COLO668 (cell line): ENCODE data around the gene CUX1.
"Not testable (repeated sequence)": the region's sequence is repeated elsewhere in the genome, so short reads cannot be mapped to it uniquely, and the experiment has no call there.

Experiments
- DNase-seq: peaks from one replicate; lab custom pipeline; 2025; ENCODE audit not compliant: unreplicated experiment; lab: John Stamatoyannopoulos, UW

CUX1 gene

DNA sequence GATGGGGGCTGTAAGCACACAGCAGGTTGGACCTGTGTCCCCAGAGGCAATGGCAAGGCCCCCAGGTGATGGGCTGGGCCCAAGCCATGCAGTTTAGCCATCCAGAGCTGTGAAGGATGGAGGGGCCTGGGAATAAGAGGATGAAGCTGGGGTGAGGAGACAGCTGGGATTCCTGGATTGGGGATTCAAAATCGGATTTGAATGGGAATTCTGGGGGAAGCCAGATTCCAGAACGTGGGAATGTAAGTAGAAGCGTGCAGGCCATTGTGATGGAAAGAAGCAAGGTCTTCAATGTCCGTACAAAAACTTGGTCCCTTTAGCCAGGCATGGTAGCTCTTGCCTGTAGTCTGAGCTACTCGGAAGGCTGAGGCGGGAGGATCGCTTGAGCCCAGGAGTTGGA, 479.1 kb downstream of the CUX1 start:
- no peak for DNase-seq

DNA sequence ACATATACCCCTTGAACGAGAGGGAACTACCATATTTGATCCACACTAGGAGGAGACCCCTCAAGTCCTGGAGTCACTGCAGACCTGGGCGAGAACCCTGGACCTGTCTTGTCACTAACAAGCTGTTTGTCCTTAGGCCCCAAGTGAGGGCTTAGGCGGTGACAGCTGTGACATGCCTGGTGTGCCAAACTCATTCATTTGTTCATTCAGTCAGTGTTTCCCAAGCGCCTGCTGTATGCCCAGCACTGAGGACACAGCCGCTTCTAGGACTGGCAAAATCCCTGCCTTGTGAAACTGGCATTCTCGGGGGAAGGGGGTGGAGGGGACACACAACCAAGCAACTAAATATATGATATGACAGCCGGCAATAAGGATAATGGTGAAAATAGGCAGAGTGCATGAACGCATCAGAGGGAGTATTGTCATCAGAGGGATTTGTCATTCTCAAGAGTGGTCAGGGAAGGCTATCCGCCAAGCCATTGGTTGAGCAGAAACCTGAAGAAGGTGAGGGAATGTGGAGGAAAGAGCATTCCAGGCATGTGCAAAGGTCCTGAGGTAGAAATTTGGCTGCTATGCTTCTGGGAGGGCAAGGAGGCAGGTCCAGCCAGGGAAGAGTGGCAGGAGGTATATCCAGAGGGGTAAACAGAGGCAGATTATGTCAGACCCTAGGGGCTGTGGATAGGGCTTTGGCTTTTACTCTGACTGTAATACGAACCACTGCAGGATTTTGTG, 480.2 kb downstream of the CUX1 start:
- no peak for DNase-seq

DNA sequence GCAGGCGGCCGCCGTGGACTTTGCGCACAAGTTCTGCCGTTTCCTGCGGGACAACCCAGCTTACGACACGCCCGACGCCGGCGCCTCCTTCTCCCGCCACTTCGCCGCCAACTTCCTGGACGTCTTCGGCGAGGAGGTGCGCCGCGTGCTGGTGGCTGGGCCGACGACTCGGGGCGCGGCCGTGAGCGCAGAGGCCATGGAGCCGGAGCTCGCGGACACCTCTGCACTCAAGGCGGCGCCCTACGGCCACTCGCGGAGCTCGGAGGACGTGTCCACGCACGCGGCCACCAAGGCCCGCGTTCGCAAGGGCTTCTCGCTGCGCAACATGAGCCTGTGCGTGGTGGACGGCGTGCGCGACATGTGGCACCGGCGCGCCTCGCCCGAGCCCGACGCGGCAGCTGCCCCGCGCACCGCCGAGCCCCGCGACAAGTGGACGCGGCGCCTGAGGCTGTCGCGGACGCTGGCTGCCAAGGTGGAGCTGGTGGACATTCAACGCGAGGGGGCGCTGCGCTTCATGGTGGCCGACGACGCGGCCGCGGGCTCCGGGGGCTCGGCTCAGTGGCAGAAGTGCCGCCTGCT, 483.3 kb downstream of the CUX1 start:
- no peak for DNase-seq

DNA sequence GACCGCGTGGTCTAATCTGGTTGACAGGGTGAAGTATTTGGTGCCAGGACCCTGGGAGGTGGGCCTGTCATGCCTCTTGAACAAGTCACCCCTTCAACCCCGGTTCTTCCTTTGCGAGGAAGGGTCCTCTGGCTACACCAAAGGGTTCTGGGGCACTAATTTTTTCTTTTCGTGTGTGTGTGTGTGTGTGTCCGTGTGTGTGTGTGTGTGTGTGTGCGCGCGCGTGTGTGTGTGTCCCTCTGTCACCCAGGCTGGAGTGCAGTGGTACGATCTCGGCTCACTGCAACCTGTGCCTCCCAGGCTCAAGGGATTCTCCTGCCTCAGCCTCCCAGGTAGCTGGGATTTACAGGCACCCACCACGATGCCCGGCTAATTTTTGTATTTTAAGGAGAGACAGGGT, 483.9 kb downstream of the CUX1 start:
- not testable (repeated sequence) for DNase-seq

DNA sequence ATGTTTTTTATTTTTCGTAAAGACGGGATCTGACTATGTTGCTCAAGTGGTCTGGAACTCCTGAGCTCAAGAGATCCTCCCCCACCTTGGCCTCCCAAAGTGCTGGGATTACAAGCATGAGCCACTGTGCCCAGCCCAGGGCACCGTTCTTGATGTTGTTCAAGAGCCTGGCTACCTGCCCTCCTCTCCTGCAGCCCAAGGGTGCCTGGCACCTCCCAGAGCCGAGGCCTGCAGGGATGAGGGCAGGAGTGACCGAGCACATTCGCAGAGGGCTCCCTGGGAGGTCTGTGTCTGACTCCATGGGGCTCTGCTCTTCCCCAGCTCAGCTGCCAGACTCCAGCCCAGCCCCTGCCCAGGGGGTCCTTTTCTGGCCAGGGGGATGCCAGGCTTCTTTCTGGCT, 484.6 kb downstream of the CUX1 start:
- no peak for DNase-seq

DNA sequence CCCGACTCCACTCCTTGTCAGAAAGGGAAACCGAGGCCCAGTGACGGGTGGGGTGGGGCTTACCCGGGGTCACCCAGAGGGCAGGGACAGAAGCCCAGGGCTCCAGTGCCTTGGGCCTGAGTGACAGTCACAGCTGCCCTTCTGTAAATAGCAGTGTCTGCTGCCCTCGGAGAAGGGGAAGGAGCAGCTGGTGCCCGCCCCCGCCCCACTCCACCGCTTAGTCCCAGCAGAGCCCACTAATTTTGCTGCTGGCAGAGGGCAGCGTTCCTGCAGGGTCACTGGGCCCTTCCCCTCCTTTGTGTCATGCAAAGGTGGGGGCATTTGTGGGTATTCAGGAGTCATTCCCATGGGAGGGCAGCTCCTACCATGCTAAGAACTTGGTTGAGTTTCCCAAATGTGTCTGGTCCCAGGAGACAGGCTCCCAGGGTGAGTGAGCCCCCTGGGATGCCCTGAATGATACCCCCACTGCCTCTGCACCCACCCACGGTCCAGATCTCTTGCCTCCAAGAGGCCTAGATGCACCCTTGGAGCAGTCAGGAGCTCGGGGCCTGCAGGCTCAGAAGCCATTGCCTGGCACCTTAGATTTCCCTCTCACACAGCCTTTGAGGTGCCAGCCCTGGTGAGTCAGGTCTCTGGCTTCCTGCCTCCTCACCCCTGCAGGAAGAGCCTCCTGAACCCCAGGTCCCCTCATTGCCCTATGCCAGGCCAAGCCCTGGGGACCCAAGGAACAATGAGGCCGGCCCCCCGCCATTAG, 486.4 kb downstream of the CUX1 start:
- DNase-seq = peak; percentile 15

DNA sequence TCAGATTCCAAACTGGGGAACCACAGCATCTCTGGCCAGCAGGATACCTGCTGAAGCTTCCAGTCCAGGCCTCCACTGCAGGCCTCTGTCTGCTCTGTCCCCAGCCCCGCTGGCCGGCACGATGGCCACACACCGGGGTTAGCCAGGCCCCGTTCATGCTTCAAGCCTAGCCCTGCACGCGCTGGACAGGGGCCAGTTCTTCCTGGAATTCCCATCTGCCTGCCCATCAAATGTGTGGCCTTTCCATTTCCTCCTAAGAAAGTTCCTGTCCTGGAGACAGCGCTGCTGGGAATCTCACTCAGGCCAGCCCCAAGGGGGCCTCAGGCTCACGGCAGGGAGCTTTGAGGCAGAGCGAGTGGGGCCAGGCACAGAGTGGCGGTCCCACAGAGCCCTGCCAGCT, 487.2 kb downstream of the CUX1 start:
- no peak for DNase-seq

DNA sequence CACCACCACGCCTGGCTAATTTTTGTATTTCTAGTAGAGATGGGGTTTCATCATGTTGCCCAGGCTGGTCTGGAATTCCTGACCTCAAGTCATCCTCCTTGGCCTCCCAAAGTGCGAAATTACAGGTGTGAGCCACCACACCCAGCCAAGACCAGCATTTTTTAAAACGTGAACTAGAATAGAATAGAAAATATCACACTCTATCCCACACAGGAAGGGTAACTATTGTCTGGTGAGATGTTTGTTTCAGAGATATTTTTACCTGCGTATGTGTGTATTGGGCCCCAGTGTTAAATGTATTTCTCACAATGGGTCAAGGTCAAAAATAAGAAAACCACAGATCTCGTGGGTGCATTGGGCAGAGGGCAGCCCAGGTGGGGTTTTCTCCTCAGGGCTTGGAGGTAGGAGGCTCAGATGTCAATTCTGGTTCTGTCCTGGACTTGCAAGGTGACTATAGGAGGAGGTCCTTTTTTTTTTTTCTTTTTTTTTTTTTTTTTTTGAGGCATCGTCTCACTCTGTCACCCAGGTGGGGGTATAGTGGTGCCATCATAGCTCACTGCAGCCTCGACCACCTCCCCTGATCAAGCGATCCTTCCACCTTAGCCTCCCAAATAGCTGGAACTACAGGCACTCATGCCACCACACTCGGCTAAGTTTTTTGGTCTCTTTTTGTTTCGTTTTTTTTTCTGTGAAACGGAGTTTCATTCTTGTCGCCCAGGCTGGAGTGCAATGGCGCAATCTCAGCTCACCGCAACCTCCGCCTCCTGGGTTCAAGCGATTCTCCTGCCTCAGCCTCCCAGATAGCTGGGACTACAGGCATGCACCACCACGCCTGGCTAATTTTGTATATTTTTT, 488.2 kb downstream of the CUX1 start:
- no peak for DNase-seq

DNA sequence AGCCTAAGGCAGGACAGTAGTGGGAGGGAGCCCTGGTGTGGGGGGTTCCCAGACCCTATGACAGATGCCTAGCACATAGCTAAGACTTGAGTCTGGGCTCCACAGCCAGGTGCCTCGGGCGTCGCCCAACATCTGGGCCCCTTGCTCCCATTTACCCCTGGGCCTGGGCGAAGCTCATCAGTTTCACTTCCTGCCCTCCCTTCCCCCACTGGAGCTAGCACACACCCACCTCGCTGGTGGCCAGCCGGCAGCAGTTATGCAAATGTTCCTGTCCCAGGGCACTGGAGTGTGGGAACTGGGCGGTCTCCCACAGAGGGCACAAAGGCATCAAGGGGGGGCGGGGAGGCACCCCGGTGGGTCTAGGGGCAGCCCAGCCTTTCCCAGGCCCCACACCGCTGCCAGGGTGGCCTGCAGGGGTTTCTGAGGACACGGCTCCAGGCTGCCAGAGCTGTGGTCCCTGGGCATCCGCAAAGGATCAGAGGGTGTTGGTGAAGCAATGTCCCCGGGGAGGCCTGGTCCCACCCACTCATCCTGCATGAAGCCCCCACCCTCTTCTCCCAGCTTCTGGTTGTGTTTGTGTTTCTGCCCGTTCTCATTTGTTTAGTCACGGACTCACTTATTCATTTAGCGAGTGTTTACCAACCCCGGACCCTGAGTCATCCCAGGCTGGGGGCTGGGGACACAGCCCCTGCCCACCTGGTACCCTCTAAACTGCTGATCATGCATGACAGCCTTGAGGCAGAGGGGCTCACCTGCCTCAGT, 489.7 kb downstream of the CUX1 start:
- peak; percentile 76 for DNase-seq

DNA sequence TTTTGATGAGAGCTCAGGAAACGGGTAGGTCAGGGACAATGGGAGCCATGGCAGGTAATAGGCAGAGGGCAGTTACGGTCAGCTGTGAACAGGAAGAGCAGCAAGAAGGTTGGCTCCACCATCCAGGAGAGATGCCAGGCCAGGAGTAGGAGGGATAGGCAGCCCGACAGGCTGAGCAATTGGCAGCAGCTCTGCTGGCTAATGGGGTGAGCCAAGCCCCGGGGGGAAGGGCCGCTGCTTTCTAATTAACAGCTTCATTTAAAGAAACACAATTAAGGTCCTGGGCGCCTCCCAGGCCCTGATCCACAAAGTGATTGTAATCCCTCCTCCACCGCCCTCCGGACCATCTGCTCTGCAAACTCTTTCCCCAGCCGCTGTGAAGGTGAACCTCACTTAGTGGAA, 493.0 kb downstream of the CUX1 start:
- no peak for DNase-seq

DNA sequence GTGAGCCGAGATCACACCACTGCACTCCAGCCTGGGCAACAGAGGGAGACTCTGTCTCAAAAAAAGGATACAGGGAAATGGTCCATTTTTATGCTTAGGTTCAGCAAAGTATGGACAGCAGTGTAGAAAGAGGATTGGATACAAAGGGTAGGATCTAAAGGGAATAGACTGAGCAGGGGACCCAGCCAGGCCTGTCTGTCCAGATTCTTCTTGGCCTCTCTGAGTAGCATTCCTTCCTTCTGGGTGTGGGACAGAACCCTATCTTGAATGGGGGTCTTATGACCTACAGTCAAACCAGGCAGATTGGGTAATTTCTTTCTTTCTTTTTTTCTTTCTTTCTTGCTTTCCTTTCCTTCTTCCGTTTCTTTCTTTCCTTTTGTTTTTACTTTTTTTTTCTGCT, 494.9 kb downstream of the CUX1 start:
- no peak for DNase-seq

DNA sequence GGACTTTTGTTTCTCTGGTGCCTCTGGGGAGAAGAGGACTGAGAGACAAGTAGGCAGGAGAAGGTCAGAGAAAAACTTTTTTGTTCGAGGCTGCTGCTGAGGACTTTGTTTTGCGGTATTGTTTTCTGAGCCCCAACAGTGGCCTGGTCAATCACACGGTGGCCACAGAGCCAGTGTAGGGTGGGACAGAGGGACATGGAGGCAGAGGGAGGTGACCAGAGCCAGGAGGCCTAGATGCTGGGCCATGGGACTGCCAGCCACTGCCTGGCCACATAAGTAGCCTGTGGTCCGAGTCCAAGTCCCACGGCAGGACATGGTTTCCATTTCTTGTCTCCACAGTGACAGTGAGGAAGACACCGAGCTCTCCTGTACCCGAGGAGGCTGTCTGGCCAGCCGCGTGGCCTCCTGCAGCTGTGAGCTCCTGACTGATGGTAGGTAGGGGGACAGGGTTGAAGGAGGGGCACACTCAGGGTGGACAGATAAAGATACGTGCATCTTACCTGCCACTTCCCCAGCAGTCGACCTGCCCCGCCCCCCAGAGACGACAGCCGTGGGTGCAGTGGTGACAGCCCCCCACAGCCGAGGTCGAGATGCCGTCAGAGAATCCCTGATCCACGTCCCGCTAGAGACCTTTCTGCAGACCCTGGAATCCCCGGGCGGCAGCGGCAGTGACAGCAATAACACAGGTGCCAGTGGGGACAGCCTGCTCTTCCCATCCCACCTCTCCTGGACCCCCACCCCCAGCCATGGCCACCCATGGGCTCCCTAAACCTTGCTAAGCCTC, 496.8 kb downstream of the CUX1 start:
- no peak for DNase-seq

DNA sequence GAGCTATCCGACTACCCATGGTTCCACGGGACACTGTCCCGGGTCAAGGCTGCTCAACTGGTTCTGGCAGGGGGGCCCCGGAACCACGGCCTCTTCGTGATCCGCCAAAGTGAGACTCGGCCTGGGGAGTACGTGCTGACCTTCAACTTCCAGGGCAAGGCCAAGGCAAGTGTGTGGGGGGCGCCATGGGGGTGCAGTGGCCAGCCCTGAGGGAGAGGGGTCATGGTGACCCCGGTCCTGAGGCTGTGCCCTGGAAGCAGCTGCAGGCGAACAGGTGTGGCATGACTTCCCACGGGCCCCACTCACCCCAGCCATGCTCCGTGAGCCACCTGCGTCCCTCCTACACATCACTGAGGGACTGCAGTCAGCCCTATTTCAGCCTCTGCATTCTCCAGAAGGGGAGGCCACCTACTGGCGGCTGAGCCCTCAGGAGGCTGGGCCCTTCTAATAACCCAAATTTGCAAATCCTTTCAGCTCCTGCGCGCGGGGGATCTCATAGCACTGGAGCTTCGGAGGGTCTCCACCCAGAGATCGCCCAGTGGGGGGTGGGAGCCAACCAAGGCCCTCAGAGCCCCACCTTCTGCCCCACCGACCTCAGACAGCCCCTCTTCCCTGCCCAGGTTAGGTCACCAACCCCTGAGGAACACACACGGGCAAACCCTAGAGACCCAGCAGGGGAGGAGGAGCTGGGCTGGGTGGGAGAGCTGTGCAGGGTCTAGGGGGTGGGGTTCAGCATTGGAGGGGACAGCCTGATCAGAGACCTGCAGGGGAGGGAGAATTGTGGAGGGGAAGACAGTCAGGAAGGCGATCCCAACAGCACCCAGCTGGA, 500.0 kb downstream of the CUX1 start:
- no peak for DNase-seq

DNA sequence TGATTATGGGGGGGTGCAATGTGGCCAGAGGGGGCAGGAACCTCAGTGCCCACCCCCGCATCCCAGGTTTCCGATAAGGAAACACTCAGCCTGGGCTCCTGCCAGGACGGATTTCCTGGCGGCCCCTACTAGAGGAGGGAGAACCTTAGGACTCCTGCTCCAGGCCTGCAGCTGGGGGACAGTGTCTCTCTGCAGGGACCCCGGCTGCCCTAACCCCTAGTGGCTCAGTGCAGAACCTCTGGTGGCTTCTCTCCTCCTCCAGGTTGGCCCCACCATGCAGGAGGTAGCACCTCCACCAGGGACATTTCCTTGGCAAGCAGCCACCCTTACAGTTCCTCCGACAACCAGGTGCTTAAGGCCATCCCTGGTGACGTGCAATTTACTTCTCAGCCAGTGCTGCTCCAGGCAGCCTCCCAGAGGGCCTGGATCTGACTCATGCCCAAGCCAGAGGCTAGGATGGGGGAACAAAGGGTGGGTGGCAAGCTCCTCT, 501.1 kb downstream of the CUX1 start:
- DNase-seq = no peak

DNA sequence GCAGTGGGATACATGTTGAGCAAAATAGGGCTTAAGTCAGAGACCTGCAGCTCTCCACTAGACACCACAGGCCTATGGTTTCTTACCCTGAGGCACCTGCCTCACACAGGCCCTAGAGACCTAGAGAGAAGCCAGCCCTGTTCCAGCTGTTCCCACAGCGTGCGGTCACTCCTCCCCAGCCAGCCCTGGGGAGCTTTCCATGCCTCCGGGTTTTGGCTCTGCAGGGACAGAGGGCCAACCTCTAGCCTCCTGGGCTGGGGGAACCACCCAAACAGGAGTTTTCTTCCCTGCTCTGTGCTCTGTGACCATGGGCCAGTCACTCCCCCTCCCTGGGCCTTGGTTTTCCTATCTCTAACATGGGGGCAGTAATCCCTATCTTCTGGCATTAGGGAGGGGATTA, 502.2 kb downstream of the CUX1 start:
- no peak for DNase-seq

DNA sequence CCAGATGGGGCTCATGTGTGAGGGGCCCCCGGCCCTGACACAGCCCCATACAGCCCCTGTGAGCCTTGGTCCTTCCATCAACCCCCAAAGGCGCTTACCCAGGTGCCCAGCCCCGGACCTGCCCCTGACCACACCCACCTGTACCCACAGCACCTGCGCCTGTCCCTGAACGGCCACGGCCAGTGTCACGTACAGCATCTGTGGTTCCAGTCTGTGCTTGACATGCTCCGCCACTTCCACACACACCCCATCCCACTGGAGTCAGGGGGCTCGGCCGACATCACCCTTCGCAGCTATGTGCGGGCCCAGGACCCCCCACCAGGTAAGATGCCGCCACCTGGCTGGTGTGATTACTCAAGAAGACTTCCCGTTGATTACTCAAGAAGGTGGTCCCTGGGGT, 502.8 kb downstream of the CUX1 start:
- DNase-seq = no peak

DNA sequence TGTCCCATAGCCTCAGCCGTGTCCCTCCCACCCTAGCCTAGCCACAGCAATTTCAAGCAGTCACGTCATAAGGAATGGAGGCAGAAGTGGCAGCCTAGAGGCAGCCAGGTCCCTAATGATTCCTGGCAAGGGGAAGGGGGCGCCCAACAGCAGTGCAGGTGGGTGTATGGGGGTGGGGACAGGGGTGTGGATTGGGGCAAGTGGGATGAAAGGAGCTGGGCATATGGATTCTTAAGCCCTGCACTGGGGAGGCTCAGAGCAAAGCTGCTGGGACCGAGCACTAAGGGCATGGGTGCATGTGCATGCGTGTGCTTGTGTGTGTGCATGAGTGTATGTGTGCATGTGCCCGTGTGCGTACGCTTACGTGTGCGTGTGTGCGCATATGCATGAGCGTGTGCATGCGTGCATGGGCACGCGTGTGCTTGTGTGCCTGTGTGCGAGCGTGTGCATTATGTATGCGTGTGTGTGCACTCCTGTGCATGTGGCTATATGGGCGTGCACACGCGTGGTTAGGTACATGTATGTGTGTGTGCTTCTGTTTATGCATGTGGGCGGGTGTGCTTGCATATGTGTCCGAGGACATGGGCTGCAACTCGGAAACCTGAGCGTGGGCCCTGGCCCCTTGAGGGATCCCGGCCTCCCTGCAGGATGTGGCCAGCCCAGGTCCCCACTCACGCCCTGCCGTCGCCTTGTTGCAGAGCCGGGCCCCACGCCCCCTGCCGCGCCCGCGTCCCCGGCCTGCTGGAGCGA, 503.4 kb downstream of the CUX1 start:
- no peak for DNase-seq
